Activated CD8-positive, alpha-beta memory T cell treated with anti-CD3 and anti-CD28 coated beads for 4 hours (primary cell): ENCODE results near the gene WDR45B.
"Not testable (repeated sequence)": the region's sequence is repeated elsewhere in the genome, so short reads cannot be mapped to it uniquely, and the experiment has no call there.

Experiments
- DNase-seq, 2 donors: peaks; one replicate each; pipeline ENCODE4 v3.0.0-alpha.2; 2020; ENCODE audit warnings: low read depth in 2 of 2

The WDR45B gene

GRCh38 chr17:82585935-82586575 is 62.2 kb downstream of the WDR45B start:
- DNase-seq, result not testable (repeated sequence)

- DNase-seq, result peak in 1 of 2 donors; percentile 47
Measured at GRCh38 chr17:82583720-82584234, 64.5 kb downstream of the WDR45B start.

- DNase-seq, result no peak
Measured at GRCh38 chr17:82582709-82583108, 65.5 kb downstream of the WDR45B start.

- no peak for DNase-seq
Measured at GRCh38 chr17:82582213-82582612, 66.0 kb downstream of the WDR45B start.

DNA sequence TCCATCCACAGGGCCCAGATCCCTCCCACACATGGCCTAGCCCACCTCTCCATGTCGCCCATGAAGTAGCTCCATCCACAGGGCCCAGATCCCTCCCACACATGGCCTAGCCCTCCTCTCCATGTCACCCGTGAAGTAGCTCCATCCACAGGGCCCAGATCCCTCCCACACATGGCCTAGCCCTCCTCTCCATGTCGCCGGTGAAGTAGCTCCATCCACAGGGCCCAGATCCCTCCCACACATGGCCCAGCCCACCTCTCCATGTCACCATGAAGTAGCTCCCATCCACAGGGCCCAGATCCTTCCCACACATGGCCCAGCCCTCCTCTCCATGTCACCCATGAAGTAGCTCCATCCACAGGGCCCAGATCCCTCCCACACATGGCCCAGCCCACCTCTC is 68.3 kb downstream of the WDR45B start:
- not testable (repeated sequence) for DNase-seq

DNA sequence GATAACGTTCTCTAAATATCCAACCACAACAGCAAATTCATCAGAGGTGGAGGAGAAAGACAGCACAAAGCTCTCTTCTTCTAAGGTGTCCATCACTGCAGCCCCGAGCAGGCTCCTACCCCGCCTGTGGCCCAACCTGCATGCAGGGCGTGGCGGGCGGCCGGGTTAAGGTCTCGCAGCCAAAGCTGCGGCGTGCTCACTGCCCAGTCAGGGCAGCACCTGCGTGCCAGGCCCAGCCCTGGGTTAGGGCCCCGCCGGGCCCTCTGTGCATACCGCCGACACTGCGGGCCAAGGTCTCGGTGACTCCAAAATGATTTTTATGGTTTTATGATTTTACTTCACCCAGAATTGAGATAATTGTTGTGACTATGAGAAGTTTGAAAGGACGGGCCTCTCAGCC is 70.9 kb downstream of the WDR45B start:
- no peak for DNase-seq

- not testable (repeated sequence) for DNase-seq
Measured at GRCh38 chr17:82575581-82576221, 72.5 kb downstream of the WDR45B start.

DNA sequence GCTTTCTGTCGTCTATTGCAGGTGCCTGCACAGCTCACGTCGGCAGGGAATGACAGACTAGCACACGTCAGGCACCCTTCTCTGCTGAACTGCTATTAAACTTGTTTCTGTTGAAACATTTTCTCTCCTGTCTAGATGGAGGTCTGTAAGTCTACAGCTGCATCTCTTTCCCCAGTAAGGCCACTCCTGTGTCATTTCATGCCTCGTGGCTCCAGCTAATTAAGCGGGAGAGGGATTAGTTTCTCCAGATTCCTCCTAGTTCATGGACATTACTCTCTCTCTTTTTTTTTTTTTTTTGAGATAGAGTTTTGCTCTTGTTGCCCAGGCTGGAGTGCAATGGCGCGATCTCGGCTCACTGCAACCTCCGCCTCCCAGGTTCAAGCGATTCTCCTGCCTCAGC is 74.2 kb downstream of the WDR45B start:
- DNase-seq, result no peak

DNA sequence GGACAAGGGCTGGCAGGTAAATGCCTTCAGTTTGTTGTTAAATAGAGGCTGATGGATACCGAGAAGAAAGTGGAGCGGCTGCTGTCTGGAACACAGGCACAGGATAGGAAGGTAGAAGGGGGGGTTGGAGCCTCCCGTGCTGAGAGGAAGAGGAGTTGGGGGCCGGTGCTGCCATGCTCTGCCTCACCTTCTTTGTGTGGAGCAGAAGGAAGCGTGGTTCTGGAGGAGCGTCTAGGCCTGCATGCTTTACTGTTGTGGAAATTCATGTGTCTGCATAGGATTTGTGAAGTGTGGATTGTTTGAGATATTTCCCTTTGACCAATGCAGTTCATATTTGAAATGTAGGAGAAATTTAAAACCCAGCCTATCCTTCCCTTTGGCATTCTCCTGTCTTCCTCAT is 76.4 kb downstream of the WDR45B start:
- no peak for DNase-seq

DNA sequence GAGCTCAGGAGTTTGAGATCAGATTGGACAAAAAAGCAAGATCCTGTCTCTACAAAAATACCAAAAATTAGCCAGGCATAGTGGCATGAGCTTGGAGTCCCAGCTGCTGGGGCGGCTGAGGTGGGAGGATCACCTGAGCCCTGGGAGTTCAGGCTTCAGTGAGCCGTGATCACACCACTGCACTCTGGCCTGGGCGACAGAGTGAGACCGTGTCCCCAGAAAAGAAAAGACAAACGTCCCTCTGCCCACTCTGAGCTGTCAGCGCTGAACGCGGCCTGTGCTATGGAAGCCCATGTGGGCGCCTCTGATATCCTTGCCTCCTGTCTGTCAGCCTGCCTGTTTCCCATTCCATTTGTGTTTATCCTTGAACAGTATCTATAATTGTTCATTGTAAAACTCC is 78.0 kb downstream of the WDR45B start:
- no peak for DNase-seq

DNA sequence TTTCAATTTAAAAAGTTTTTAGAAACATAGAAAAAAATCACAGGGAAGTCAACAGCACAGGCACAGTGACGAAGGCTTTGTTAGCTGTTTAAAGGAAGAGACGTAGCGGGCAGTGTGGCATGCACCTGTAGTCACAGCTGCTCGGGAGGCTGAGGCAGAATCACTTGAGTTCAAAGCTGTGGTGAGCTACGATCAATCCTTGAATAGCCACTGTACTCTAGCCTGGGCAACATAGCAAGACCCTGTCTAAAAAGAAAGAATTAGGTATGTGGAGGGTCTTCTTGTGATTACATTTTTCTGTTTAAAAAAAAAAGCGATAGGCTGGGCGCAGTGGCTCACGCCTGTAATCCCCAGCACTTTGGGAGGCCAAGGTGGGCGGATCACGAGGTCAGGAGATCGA is 78.6 kb downstream of the WDR45B start:
- DNase-seq, result no peak

DNA sequence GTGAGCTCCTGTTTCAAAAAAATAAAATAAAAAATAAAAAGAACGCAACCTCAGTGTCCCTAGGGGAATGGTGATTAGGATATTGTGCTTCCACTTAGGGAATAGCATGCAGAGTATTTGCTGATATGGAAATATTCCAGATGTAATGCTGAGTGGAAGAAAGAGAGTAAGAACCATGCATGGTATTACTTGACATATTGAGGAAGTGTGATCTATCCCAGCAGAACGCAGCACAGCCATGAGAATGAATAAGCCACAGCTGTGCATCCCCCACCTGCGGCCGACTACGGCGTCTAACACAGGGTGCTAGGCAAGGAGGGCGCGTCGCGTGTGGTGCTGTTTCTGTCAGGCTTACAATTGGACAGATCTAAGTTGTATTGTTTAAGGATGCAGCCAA is 79.2 kb downstream of the WDR45B start:
- no peak for DNase-seq

GRCh38 chr17:82567286-82567685 is 81.0 kb downstream of the WDR45B start:
- no peak for DNase-seq

DNA sequence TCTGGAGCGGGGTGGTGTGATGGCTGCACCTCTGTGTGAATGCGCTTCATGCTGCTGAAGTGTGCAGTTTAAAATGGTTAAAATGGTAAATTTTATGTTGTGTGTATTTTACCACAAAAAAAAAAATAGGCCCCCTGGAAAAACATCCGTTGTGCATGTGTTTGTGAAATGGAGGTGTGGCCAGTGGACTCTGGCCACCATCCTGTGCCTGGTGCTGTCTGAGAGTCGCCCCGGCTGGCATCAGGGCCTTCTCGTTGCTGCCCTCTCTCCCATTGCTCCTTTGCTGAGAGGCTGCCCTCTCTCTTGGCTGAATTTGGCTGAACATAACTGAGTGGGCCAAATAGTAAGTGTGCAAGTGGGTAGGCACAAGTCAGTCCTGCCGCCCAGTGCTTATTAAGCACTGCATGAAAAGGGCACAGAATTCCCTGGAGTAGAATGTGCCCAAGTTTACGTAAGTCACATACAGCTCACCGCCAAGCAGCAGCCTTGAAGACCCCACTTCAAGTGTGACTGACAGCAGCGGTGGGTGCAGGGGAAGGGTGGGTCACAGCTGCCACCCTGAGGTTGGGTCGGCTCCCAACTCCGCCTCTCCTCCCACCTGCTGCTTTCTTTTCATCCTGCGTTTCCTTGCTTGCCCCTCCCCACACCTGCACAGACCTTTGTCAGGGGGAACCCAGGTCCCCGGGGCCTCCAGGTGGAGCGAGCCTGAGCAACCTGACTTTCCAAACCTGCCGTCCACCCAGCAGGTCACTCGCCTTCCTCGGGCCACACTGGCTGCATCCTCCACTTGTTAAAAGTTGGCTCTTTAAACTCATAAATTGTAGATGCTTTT is 81.9 kb downstream of the WDR45B start:
- no peak for DNase-seq

DNA sequence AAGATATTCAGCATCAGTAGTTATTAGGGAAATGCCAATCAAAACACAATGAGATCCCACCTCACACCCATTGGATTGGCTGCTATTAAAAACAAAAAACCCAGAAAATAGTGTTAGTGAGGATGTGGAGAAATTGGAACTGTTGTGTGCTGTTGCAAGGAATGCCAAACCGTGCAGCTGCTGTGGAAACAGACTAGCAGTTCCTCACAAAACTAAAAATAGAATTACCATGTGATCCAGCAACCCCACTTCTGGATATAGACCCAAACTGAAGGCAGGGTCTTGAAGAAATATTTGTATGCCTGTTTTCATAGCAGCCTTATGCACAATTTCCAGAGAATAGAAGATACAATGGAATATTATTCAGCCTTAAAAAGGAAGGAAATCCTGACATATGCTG is 82.7 kb downstream of the WDR45B start:
- no peak for DNase-seq
